MCF 10A (cell line): ENCODE results near the gene GUCA2A. TPM values are rescaled to one million over a fixed set of nuclear protein-coding genes. Genes with fewer than 3 reads are reported as not detected.

Experiments
- BruUV-seq: library from RNA; stranded (reverse); fragments of 400-500 nt; replicated peaks from 2 replicates; lab custom pipeline; 2021; lab: Mats Ljungman, UMichigan
- CTCF ChIA-PET: fragments of 300-600 bp; sonication (Branson Sonifier 250); formaldehyde crosslinking; extraction: SDS; loops from one replicate; lab custom pipeline; 2021; ENCODE audit warnings: antibody characterized with exemption, inconsistent platforms; lab: Yijun Ruan, JAX
- POLR2A ChIA-PET: fragments of 300-600, 350-650 bp; sonication (Branson Sonifier 250); formaldehyde crosslinking; extraction: SDS; loops from one replicate; lab custom pipeline; 2020; ENCODE audit warnings: antibody characterized with exemption, inconsistent platforms; lab: Yijun Ruan, JAX
- DNase-seq: peaks from one replicate; pipeline ENCODE4 v3.0.0-alpha.2; 2018; ENCODE audit not compliant: unreplicated experiment
- H3K27ac Mint-ChIP-seq: one replicate; pipeline ENCODE4 v1.8.0; 2022; ENCODE audit warnings: mild to moderate bottlenecking, low read depth, mixed read lengths; ENCODE audit not compliant: unreplicated experiment
- H3K27me3 Mint-ChIP-seq: one replicate; pipeline ENCODE4 v1.8.0; 2022; ENCODE audit warnings: mixed read lengths; ENCODE audit not compliant: insufficient read depth, unreplicated experiment
- H3K36me3 Mint-ChIP-seq: one replicate; pipeline ENCODE4 v1.8.0; 2022; ENCODE audit warnings: mild to moderate bottlenecking, moderate library complexity, mixed read lengths; ENCODE audit not compliant: insufficient read depth, unreplicated experiment
- H3K4me1 Mint-ChIP-seq: one replicate; pipeline ENCODE4 v1.8.0; 2022; ENCODE audit warnings: mixed read lengths; ENCODE audit not compliant: insufficient read depth, unreplicated experiment
- H3K4me3 Mint-ChIP-seq: one replicate; pipeline ENCODE4 v1.8.0; 2022; ENCODE audit warnings: mild to moderate bottlenecking, moderate library complexity, mixed read lengths; ENCODE audit not compliant: unreplicated experiment
- H3K9me3 Mint-ChIP-seq: one replicate; pipeline ENCODE4 v1.8.0; 2022; ENCODE audit warnings: mixed read lengths; ENCODE audit not compliant: unreplicated experiment
- CTCF ChIP-seq: fragments of 200-600 bp; IDR thresholded peaks from one replicate; pipeline ENCODE4 v1.8.0; 2022; ENCODE audit warnings: antibody characterized with exemption, mild to moderate bottlenecking; ENCODE audit not compliant: unreplicated experiment
- intact Hi-C: fragments of 100-400 bp; cut with micrococcal nuclease; formaldehyde crosslinking; loops from 2 replicates; pipeline ENCODE4 v1.14.1; 2022
- total RNA-seq: library from RNA; stranded (reverse); gene quantifications from 2 replicates; pipeline ENCODE4 v1.2.3, GENCODE V29; 2022

Gene GUCA2A
- total RNA-seq, 1 experiment from 2014 or later, result not detected

GRCh38 chr1:42138586-42138985 is 26.0 kb downstream of the GUCA2A start:
- Mint-ChIP-seq H3K4me1 (no peaks in the 10 kb centered on the region), H3K27ac (no peak overlapping the region), H3K9me3 (no peaks in the 10 kb centered on the region), H3K27me3 (peaks cover 11% of the 10 kb centered on the region), H3K4me3 (no peak overlapping the region), H3K36me3 (no peaks in the 10 kb centered on the region)
- ChIA-PET POLR2A (interaction anchor here (0.5 kb wide), 1 partner anchor 197 kb away, joined by 5 read pairs; no protein-coding TSS in a partner anchor), CTCF (interaction anchor here (1.5 kb wide), 1 partner anchor 35 kb away, joined by 6 read pairs; no protein-coding TSS in a partner anchor)
- intact Hi-C loops, result no loop called here
- no TSS peak for BruUV-seq
- TF ChIP-seq CTCF, result no peak
- no peak for DNase-seq

GRCh38 chr1:42137766-42138165 is 26.8 kb downstream of the GUCA2A start:
- Mint-ChIP-seq H3K27ac (no peak overlapping the region), H3K36me3 (no peaks in the 10 kb centered on the region), H3K4me3 (no peak overlapping the region), H3K4me1 (no peaks in the 10 kb centered on the region), H3K9me3 (no peaks in the 10 kb centered on the region), H3K27me3 (peaks cover 10% of the 10 kb centered on the region)
- CTCF ChIA-PET, result interaction anchor here (0.6 to 1.5 kb wide), 2 partner anchors 36 to 78 kb away, joined by 4 to 6 read pairs; no protein-coding TSS in a partner anchor
- intact Hi-C loops, result no loop called here
- TF ChIP-seq CTCF, result no peak
- no peak for DNase-seq
- BruUV-seq, result no TSS peak
- POLR2A ChIA-PET, result no interaction called here

GRCh38 chr1:42136466-42136865 is 28.1 kb downstream of the GUCA2A start:
- intact Hi-C loops, result no loop called here
- H3K27ac Mint-ChIP-seq, result no peak overlapping the region
- TF ChIP-seq CTCF, result no peak
- no peaks in the 10 kb centered on the region for H3K36me3 Mint-ChIP-seq
- H3K4me1 Mint-ChIP-seq, result no peaks in the 10 kb centered on the region
- ChIA-PET POLR2A (no interaction called here), CTCF (interaction anchor here (0.9 to 1.2 kb wide), 2 partner anchors 13 to 563 kb away, joined by 3 read pairs; no protein-coding TSS in a partner anchor)
- H3K9me3 Mint-ChIP-seq, result no peaks in the 10 kb centered on the region
- no peak for DNase-seq
- H3K4me3 Mint-ChIP-seq, result no peak overlapping the region
- no TSS peak for BruUV-seq
- H3K27me3 Mint-ChIP-seq, result no peaks in the 10 kb centered on the region

- CTCF ChIA-PET, result interaction anchor here (0.9 to 1.2 kb wide), 2 partner anchors 12 to 562 kb away, joined by 3 read pairs; no protein-coding TSS in a partner anchor
- DNase-seq, result peak; percentile 23
Measured at GRCh38 chr1:42135426-42135825, 29.1 kb downstream of the GUCA2A start.

More at GRCh38 chr1:42135426-42135825, 29.1 kb downstream of the GUCA2A start:
- POLR2A ChIA-PET, result no interaction called here
- no peak overlapping the region for H3K4me3 Mint-ChIP-seq
- H3K27ac Mint-ChIP-seq, result no peak overlapping the region
- H3K4me1 Mint-ChIP-seq, result no peaks in the 10 kb centered on the region
- intact Hi-C loops, result no loop called here
- no peaks in the 10 kb centered on the region for H3K27me3 Mint-ChIP-seq
- TF ChIP-seq CTCF, result no peak
- H3K9me3 Mint-ChIP-seq, result no peaks in the 10 kb centered on the region
- no peaks in the 10 kb centered on the region for H3K36me3 Mint-ChIP-seq
- BruUV-seq, result no TSS peak
